Spleen (tissue), 7 donors: Measurements from ENCODE around the gene DPYSL4.

Experiments
- POLR2A ChIP-seq, 3 donors: fragments of 450-650 bp; IDR thresholded peaks; one replicate each; pipeline ENCODE4 v1.5.1; 2017; ENCODE audit warnings: antibody characterized with exemption in 3 of 3, mild to moderate bottlenecking in 1 of 3
- TF ChIP-seq, protein P1 (sequence below), 11 experiments: fragments of 200-600 bp in 7 of 11; fragments of 450-650 bp in 4 of 11; sonication (generic) in 4 of 11; IDR thresholded peaks in 8 of 11; conservative IDR thresholded peaks in 3 of 11; 1 replicate in 7 of 11; 2 replicates in 4 of 11; pipeline versions ENCODE4 v1.4.0 to v1.8.0; 2016 to 2021; ENCODE audit warnings: antibody characterized with exemption in 11 of 11, inconsistent platforms in 4 of 11, mild to moderate bottlenecking in 1 of 11
- donor health status: DM: no; HTN: no; CAD: no; lungs with moderate emphysema.
- donor health status: DM: no; HTN: no; CAD: no.
- donor health status: DM: no; HTN: no; CAD: no.

DNA sequence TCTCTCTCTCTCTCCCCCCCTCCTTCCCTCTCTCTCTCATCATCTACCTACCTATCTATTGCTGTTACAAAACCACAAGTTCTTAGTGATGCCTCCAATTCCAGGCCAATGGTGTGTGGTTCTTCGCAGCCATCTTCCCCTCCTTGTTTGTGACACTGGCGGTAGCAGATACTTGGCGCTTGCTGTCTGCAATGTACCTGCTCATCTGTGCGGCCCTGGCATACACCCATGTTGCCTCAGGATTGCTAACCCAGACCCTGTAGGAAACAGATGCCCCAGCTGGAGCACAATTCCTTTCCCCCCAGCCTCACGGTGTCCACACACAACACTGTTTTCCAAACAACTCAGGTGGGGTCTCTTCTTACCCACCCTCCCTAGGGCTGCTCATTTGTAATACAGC is 13.6 kb upstream of the DPYSL4 start:
- TF ChIP-seq, protein P1, sequence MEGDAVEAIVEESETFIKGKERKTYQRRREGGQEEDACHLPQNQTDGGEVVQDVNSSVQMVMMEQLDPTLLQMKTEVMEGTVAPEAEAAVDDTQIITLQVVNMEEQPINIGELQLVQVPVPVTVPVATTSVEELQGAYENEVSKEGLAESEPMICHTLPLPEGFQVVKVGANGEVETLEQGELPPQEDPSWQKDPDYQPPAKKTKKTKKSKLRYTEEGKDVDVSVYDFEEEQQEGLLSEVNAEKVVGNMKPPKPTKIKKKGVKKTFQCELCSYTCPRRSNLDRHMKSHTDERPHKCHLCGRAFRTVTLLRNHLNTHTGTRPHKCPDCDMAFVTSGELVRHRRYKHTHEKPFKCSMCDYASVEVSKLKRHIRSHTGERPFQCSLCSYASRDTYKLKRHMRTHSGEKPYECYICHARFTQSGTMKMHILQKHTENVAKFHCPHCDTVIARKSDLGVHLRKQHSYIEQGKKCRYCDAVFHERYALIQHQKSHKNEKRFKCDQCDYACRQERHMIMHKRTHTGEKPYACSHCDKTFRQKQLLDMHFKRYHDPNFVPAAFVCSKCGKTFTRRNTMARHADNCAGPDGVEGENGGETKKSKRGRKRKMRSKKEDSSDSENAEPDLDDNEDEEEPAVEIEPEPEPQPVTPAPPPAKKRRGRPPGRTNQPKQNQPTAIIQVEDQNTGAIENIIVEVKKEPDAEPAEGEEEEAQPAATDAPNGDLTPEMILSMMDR (IDR thresholded peaks at IDR 0.05 in 8 of 11, conservative IDR thresholded peaks at IDR 0.05 in 3 of 11) = no peak
- no peak for TF ChIP-seq POLR2A (IDR thresholded peaks at IDR 0.05)
